ENCODE measurements around the gene LIN37. TPM values are rescaled to one million over a fixed set of nuclear protein-coding genes. Genes with fewer than 3 reads are reported as not detected.

LIN37 gene
- total and polyA plus RNA-seq, 4 donors, result 2.6 to 7.0 (median 6.1) TPM

GRCh38 chr19:35780717-35781116 lies 32.3 kb downstream of the LIN37 start:
- no peaks in the 10 kb centered on the region for H3K27me3 ChIP-seq (ENCODE audit: control insufficient read depth in 4 of 4, insufficient read depth in 4 of 4, low read length in 3 of 4)
- no peak overlapping the region for H3K4me3 ChIP-seq (ENCODE audit: low read depth in 1 of 3, low read length in 3 of 3)
- no peak for TF ChIP-seq MAX (IDR thresholded peaks at IDR 0.05)
- TF ChIP-seq JUND (IDR thresholded peaks at IDR 0.05), result no peak
- TF ChIP-seq GABPA (IDR thresholded peaks at IDR 0.05 in 1 of 2, conservative IDR thresholded peaks at IDR 0.05 in 1 of 2), result no peak
- no peak for TF ChIP-seq RXRA (IDR thresholded peaks at IDR 0.05)
- TF ChIP-seq EGR1 (IDR thresholded peaks at IDR 0.05; ENCODE audit: low read depth in 2 of 2), result no peak
- no peak for TF ChIP-seq TAF1 (conservative IDR thresholded peaks at IDR 0.05)
- no peak for TF ChIP-seq REST (IDR thresholded peaks at IDR 0.05)
- no peak for TF ChIP-seq NR2F2 (IDR thresholded peaks at IDR 0.05)
- TF ChIP-seq HNF4G (IDR thresholded peaks at IDR 0.05), result no peak
- H3K4me1 ChIP-seq (ENCODE audit: control insufficient read depth in 4 of 4, insufficient read depth in 4 of 4, low read length in 3 of 4), result peaks cover 0 to 3% (median under 1%) of the 10 kb centered on the region in 4 donors
- no peak for DNase-seq (ENCODE audit: low spot score)
- H3K36me3 ChIP-seq (ENCODE audit: control insufficient read depth in 4 of 4, insufficient read depth in 3 of 4, low read depth in 1 of 4, low read length in 3 of 4), result peaks cover 0 to 1% (median 0%) of the 10 kb centered on the region in 4 donors
- H3K9me3 ChIP-seq (ENCODE audit: control insufficient read depth in 4 of 4, low read length in 3 of 4), result no peaks in the 10 kb centered on the region
- H3K9ac ChIP-seq (ENCODE audit: low read depth in 1 of 2, low read length in 2 of 2), result no peak overlapping the region
- whole genome bisulfite sequencing, result 96% methylated on average over 20 of the region's 20 CpGs
- H3K27ac ChIP-seq (ENCODE audit: low read depth in 1 of 2, low read length in 2 of 2), result no peak overlapping the region

GRCh38 chr19:35781650-35782049 lies 33.3 kb downstream of the LIN37 start:
- H3K4me3 ChIP-seq (ENCODE audit: low read depth in 1 of 3, low read length in 3 of 3), result no peak overlapping the region
- WGBS, result 95% methylated on average over 9 of the region's 9 CpGs
- H3K9ac ChIP-seq (ENCODE audit: low read depth in 1 of 2, low read length in 2 of 2), result no peak overlapping the region
- H3K36me3 ChIP-seq (ENCODE audit: control insufficient read depth in 4 of 4, insufficient read depth in 3 of 4, low read depth in 1 of 4, low read length in 3 of 4), result peaks cover 0 to 1% (median 0%) of the 10 kb centered on the region in 4 donors
- no peak for DNase-seq (ENCODE audit: low spot score)
- H3K9me3 ChIP-seq (ENCODE audit: control insufficient read depth in 4 of 4, low read length in 3 of 4), result no peaks in the 10 kb centered on the region
- H3K27me3 ChIP-seq (ENCODE audit: control insufficient read depth in 4 of 4, insufficient read depth in 4 of 4, low read length in 3 of 4), result no peaks in the 10 kb centered on the region
- TF ChIP-seq ATF3 (IDR thresholded peaks at IDR 0.05) (no peak), RAD21 (IDR thresholded peaks at IDR 0.05) (no peak), YY1 (IDR thresholded peaks at IDR 0.05) (no peak), GABPA (IDR thresholded peaks at IDR 0.05 in 1 of 2, conservative IDR thresholded peaks at IDR 0.05 in 1 of 2) (no peak), CTCF (IDR thresholded peaks at IDR 0.05; ENCODE audit: low read depth, low read length, missing input control) (no peak), RXRA (IDR thresholded peaks at IDR 0.05) (no peak), NR2F2 (IDR thresholded peaks at IDR 0.05) (no peak), FOXA1 (IDR thresholded peaks at IDR 0.05) (no peak), FOXA2 (IDR thresholded peaks at IDR 0.05) (no peak), MAX (IDR thresholded peaks at IDR 0.05) (no peak), EGR1 (IDR thresholded peaks at IDR 0.05; ENCODE audit: low read depth in 2 of 2) (no peak), REST (IDR thresholded peaks at IDR 0.05) (no peak), TAF1 (conservative IDR thresholded peaks at IDR 0.05) (no peak), HNF4A (conservative IDR thresholded peaks at IDR 0.05) (no peak), ZBTB33 (IDR thresholded peaks at IDR 0.05) (no peak)
- H3K27ac ChIP-seq (ENCODE audit: low read depth in 1 of 2, low read length in 2 of 2), result no peak overlapping the region
- no peaks in the 10 kb centered on the region for H3K4me1 ChIP-seq (ENCODE audit: control insufficient read depth in 4 of 4, insufficient read depth in 4 of 4, low read length in 3 of 4)

Measured in liver (tissue), 9 donors.